Spleen (tissue), 7 donors: Measurements from ENCODE around the gene MACROD2.

Experiments
- POLR2A ChIP-seq, 3 donors: fragments of 450-650 bp; IDR thresholded peaks; one replicate each; pipeline ENCODE4 v1.5.1; 2017; ENCODE audit warnings: antibody characterized with exemption in 3 of 3, mild to moderate bottlenecking in 1 of 3
- POLR2AphosphoS5 ChIP-seq, 3 donors: sonication (generic); formaldehyde crosslinking; IDR thresholded peaks; one replicate each; pipeline ENCODE4 v1.5.1; 2017; ENCODE audit warnings: antibody characterized with exemption in 3 of 3
- TF ChIP-seq, protein P1 (sequence below), 11 experiments: fragments of 200-600 bp in 7 of 11; fragments of 450-650 bp in 4 of 11; sonication (generic) in 4 of 11; IDR thresholded peaks in 8 of 11; conservative IDR thresholded peaks in 3 of 11; 1 replicate in 7 of 11; 2 replicates in 4 of 11; pipeline versions ENCODE4 v1.4.0 to v1.8.0; 2016 to 2021; ENCODE audit warnings: antibody characterized with exemption in 11 of 11, inconsistent platforms in 4 of 11, mild to moderate bottlenecking in 1 of 11
- donor health status: DM: no; HTN: no; CAD: no; lungs with moderate emphysema.
- donor health status: DM: no; HTN: no; CAD: no.
- donor health status: DM: no; HTN: no; CAD: no.

GRCh38 chr20:14005996-14006395, 10.7 kb downstream of the MACROD2 start:
- TF ChIP-seq POLR2AphosphoS5 (IDR thresholded peaks at IDR 0.05) (no peak), POLR2A (IDR thresholded peaks at IDR 0.05) (no peak)
- TF ChIP-seq, protein P1, sequence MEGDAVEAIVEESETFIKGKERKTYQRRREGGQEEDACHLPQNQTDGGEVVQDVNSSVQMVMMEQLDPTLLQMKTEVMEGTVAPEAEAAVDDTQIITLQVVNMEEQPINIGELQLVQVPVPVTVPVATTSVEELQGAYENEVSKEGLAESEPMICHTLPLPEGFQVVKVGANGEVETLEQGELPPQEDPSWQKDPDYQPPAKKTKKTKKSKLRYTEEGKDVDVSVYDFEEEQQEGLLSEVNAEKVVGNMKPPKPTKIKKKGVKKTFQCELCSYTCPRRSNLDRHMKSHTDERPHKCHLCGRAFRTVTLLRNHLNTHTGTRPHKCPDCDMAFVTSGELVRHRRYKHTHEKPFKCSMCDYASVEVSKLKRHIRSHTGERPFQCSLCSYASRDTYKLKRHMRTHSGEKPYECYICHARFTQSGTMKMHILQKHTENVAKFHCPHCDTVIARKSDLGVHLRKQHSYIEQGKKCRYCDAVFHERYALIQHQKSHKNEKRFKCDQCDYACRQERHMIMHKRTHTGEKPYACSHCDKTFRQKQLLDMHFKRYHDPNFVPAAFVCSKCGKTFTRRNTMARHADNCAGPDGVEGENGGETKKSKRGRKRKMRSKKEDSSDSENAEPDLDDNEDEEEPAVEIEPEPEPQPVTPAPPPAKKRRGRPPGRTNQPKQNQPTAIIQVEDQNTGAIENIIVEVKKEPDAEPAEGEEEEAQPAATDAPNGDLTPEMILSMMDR (IDR thresholded peaks at IDR 0.05 in 8 of 11, conservative IDR thresholded peaks at IDR 0.05 in 3 of 11) = no peak
